Stimulated activated naive CD8-positive, alpha-beta T cell treated with anti-CD3 and anti-CD28 coated beads, Interleukin-15, Interleukin-2, amounts not matched to agents 100 ng/mL and 50 ng/mL, for 24 hours (primary cell): Measurements from ENCODE around the gene MMEL1.
"Not testable (repeated sequence)": the region's sequence is repeated elsewhere in the genome, so short reads cannot be mapped to it uniquely, and the experiment has no call there.

Experiments used
- H3K27ac Mint-ChIP-seq: one replicate; pipeline ENCODE4 v1.8.0; 2021; ENCODE audit warnings: mild to moderate bottlenecking, mixed read lengths
- H3K27me3 Mint-ChIP-seq: one replicate; pipeline ENCODE4 v1.8.0; 2021; ENCODE audit warnings: mixed read lengths
- H3K36me3 Mint-ChIP-seq: one replicate; pipeline ENCODE4 v1.8.0; 2021; ENCODE audit warnings: low read depth, mixed read lengths
- H3K4me1 Mint-ChIP-seq: one replicate; pipeline ENCODE4 v1.8.0; 2021; ENCODE audit warnings: low read depth, mixed read lengths
- H3K4me3 Mint-ChIP-seq: one replicate; pipeline ENCODE4 v1.8.0; 2021; ENCODE audit warnings: mild to moderate bottlenecking, mixed read lengths
- H3K9me3 Mint-ChIP-seq: one replicate; pipeline ENCODE4 v1.8.0; 2021; ENCODE audit warnings: mixed read lengths

The MMEL1 gene

GRCh38 chr1:2585318-2586092 is 47.3 kb downstream of the MMEL1 start:
- H3K4me1 Mint-ChIP-seq, result peaks cover 50% of the 10 kb centered on the region
- no peaks in the 10 kb centered on the region for H3K27me3 Mint-ChIP-seq

GRCh38 chr1:2584686-2585317 is 48.0 kb downstream of the MMEL1 start:
- H3K4me3 Mint-ChIP-seq, result peak overlapping the region; percentile 87
- no peaks in the 10 kb centered on the region for H3K27me3 Mint-ChIP-seq
- H3K36me3 Mint-ChIP-seq, result no peaks in the 10 kb centered on the region
- peak overlapping the region; percentile 83 for H3K27ac Mint-ChIP-seq
- H3K4me1 Mint-ChIP-seq, result peaks cover 54% of the 10 kb centered on the region
- no peaks in the 10 kb centered on the region for H3K9me3 Mint-ChIP-seq

More at GRCh38 chr1:2585318-2586092, 47.3 kb downstream of the MMEL1 start:
- Mint-ChIP-seq H3K4me3 (peak overlapping the region; percentile 87), H3K36me3 (no peaks in the 10 kb centered on the region), H3K27ac (peak overlapping the region; percentile 85), H3K9me3 (no peaks in the 10 kb centered on the region)

GRCh38 chr1:2583871-2584351 is 48.9 kb downstream of the MMEL1 start:
- H3K4me1 Mint-ChIP-seq, result peaks cover 63% of the 10 kb centered on the region
- H3K9me3 Mint-ChIP-seq, result no peaks in the 10 kb centered on the region
- no peaks in the 10 kb centered on the region for H3K36me3 Mint-ChIP-seq
- peak overlapping the region; percentile 87 for H3K4me3 Mint-ChIP-seq
- peak overlapping the region; percentile 83 for H3K27ac Mint-ChIP-seq
- H3K27me3 Mint-ChIP-seq, result no peaks in the 10 kb centered on the region

- H3K9me3 Mint-ChIP-seq, result no peaks in the 10 kb centered on the region
- no peaks in the 10 kb centered on the region for H3K27me3 Mint-ChIP-seq
- H3K4me1 Mint-ChIP-seq, result peaks cover 69% of the 10 kb centered on the region
- no peaks in the 10 kb centered on the region for H3K36me3 Mint-ChIP-seq
- H3K27ac Mint-ChIP-seq, result peak overlapping the region; percentile 83
- H3K4me3 Mint-ChIP-seq, result peak overlapping the region; percentile 87
Observed at GRCh38 chr1:2583331-2583791, 49.5 kb downstream of the MMEL1 start.

DNA sequence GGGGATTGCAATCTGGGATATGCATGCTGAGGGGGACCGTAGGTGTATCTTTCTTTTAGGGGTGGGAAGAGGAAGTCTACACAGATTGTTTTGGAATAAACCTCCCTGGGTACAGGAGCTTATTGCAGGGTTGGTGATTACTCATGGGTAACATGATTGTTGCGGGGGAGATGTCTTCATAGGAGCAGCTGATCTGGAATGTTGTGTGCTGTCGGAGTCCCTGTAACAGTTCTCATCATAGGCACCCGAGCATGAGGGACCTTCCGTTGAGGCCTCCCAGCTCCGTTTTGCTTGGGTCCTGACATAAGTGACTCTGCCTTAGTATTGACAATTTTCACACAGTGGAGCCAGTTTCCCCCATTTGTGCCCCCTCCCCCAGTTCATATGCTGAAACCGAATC is 50.4 kb downstream of the MMEL1 start:
- no peak overlapping the region for H3K4me3 Mint-ChIP-seq
- peak overlapping the region; percentile 86 for H3K27ac Mint-ChIP-seq
- no peaks in the 10 kb centered on the region for H3K36me3 Mint-ChIP-seq
- no peaks in the 10 kb centered on the region for H3K27me3 Mint-ChIP-seq
- H3K9me3 Mint-ChIP-seq, result no peaks in the 10 kb centered on the region
- peaks cover 79% of the 10 kb centered on the region for H3K4me1 Mint-ChIP-seq

DNA sequence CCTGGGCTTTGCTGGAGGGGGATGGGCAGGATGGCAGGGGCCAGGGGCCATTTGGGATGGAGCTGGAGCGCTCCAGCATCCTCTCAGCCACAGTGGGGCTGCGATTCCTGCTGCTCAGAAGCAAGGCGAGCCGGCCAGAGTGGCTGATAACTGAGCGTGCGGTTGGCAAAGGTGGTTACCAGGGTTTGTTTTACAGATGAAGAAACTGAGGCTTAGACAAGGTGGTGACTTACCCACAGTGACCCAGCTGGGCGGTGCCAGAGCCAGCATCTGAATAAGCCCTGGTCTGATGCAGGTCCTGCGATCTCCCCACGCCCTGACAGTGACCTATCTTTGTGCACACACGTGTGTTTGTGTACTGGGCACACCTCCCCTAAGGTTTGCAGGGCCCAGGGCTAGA is 52.1 kb downstream of the MMEL1 start:
- H3K4me3 Mint-ChIP-seq, result peak overlapping the region; percentile 41

DNA sequence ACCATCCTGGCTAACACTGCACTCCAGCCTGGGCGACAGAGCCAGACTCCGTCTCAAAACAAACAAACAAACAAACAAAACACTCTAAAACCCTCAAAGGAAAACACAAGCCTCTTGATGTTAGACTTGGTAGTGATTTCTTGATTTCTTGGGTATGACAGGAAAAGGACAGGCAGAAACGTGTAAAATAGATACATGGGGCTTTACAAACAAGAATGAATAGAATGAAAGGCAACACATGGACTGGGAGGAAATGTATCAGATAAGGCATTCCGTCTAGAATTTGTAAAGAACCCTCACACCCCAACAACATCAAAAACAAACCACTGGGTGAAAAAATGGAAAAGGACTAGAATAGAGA is 54.1 kb downstream of the MMEL1 start:
- Mint-ChIP-seq H3K4me3 (peak overlapping the region; percentile 24), H3K27me3 (no peaks in the 10 kb centered on the region), H3K9me3 (no peaks in the 10 kb centered on the region), H3K36me3 (no peaks in the 10 kb centered on the region), H3K4me1 (peaks cover 83% of the 10 kb centered on the region), H3K27ac (peak overlapping the region; percentile 95)

More for the DNA sequence above, 52.1 kb downstream of the MMEL1 start:
- no peaks in the 10 kb centered on the region for H3K9me3 Mint-ChIP-seq
- no peaks in the 10 kb centered on the region for H3K27me3 Mint-ChIP-seq
- no peaks in the 10 kb centered on the region for H3K36me3 Mint-ChIP-seq
- peaks cover 91% of the 10 kb centered on the region for H3K4me1 Mint-ChIP-seq
- H3K27ac Mint-ChIP-seq, result peak overlapping the region; percentile 86

DNA sequence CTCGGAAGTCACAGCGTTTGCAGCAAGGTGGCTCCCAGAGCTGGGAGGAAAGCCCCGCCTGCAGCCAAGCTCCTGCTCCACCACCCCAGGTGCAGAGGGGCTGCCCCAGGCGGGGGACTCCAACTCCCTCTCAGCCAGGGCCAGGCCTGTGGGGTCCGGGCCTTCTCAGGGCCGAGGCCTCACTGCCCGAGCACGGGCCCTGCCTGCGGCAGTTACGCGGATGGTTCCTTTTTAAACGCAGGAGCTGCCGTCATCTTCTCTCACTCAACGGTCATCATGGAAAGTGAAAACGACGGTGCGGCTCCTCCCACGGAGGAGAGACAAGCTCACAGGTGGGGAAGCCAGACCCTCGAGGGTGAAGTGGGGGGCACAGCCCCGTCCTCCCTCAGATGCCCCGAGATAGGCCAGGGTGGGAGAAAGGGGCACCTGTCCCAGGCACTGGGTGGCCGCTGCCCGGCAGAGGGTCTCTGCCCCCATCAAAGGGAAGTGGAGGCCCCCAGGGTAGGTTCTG is 55.2 kb downstream of the MMEL1 start:
- H3K4me1 Mint-ChIP-seq, result peaks cover 75% of the 10 kb centered on the region
- peak overlapping the region; percentile 53 for H3K4me3 Mint-ChIP-seq
- H3K27ac Mint-ChIP-seq, result peak overlapping the region; percentile 95
- not testable (repeated sequence) for H3K36me3 Mint-ChIP-seq, H3K27me3 Mint-ChIP-seq, H3K9me3 Mint-ChIP-seq

DNA sequence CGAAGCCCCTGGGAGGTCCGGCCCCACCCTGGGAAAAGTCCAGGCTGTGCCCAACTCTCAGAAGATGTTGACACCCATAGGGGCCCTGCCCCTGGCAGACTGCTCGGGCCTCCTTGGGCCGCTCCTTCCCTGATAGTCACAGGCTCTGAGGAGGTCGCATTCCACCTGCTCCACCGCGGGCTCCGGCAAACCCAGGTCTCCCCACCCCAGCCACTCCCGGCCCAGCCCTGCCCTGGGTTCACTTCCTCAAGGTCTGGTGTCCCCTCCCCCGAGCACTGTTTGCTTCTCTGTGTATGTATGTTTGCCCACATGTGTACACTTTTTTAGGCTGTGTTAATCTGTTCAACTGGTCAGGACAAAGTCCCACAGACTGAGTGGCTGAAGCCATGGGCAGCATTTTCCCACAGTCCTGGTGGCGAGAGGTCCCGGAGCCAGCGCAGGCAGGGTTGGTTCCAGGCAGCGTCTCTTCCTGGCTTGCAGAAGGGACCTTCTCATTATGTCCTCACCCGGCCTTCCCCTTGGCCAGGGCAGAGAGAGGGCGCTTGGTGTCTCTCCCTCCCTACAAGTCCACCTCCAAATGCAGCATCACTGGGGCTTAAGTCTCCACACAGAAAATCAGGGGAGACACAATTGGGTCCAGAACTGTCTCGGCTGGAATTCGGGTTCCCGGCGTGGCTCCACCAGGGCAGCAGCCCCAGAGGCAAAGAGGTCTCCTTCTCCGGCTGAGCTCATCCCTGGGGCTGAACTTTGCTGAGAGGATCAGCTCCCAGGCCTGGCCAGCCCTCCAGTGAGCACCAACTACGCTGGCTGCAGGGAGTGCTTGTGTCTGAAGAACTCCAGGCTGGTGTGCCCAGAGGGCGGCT is 56.8 kb downstream of the MMEL1 start:
- H3K9me3 Mint-ChIP-seq, result peaks cover 5% of the 10 kb centered on the region
- peaks cover 59% of the 10 kb centered on the region for H3K4me1 Mint-ChIP-seq
- no peaks in the 10 kb centered on the region for H3K27me3 Mint-ChIP-seq
- no peak overlapping the region for H3K4me3 Mint-ChIP-seq
- peaks cover 2% of the 10 kb centered on the region for H3K36me3 Mint-ChIP-seq
- peak overlapping the region; percentile 57 for H3K27ac Mint-ChIP-seq

GRCh38 chr1:2574350-2574749 is 58.5 kb downstream of the MMEL1 start:
- H3K4me1 Mint-ChIP-seq, result peaks cover 45% of the 10 kb centered on the region
- peaks cover 4% of the 10 kb centered on the region for H3K36me3 Mint-ChIP-seq
- peaks cover 5% of the 10 kb centered on the region for H3K9me3 Mint-ChIP-seq
- H3K4me3 Mint-ChIP-seq, result no peak overlapping the region
- H3K27me3 Mint-ChIP-seq, result no peaks in the 10 kb centered on the region
- no peak overlapping the region for H3K27ac Mint-ChIP-seq

DNA sequence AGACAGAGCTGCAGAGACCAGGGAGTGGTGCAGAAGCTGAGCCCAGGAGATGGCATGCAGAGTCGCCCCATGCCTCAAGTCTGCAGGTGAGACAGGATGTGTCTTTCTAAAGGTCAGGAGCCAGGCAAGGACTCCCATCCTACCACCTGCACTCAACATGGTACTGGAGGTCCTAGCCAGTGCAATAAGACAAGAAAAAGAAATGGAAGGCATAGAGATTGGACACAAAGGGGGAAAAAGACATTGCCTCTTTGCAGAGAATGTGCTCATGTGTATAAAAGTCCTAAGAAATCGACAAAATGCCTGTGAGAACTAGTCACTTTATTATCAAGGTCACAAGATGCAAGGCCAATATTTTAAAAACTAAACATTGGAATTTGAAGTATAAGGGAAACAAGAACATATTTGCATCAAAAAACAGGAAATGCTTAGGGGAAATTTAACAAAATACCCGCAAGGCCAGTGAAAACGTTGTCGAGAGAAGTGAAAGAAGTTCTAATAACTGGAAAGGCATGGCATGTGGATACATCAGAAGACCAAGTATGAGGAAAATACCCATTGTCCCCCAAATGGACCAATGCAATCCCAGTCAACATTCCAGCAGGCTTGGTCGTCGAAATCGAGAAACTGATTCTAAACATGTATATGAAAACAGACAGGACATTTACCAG is 59.4 kb downstream of the MMEL1 start:
- Mint-ChIP-seq H3K9me3 (peaks cover 5% of the 10 kb centered on the region), H3K27me3 (no peaks in the 10 kb centered on the region), H3K36me3 (peaks cover 4% of the 10 kb centered on the region), H3K4me1 (peaks cover 35% of the 10 kb centered on the region), H3K27ac (no peak overlapping the region), H3K4me3 (no peak overlapping the region)

DNA sequence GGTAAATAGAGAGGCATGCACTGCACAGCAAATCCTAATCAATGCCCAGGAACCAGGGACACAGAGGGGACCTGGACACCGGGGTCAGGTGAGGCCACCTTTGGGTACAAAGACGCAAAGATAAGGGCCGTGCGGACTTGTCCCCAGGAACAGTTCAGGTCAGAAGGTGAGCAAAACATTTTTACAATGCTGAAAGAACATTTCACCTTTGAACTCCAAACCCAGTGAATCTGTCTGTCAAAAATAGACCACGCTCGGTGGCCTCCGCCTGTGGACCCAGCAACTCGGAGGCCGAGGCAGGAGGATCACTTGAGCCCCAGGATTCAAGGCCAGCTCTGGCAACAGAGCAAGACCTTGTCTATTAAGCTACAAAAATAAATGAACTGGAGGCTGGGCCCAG is 61.5 kb downstream of the MMEL1 start:
- Mint-ChIP-seq H3K27ac (no peak overlapping the region), H3K36me3 (peaks cover 4% of the 10 kb centered on the region), H3K4me3 (no peak overlapping the region), H3K27me3 (no peaks in the 10 kb centered on the region), H3K4me1 (peaks cover 18% of the 10 kb centered on the region), H3K9me3 (peaks cover 5% of the 10 kb centered on the region)

DNA sequence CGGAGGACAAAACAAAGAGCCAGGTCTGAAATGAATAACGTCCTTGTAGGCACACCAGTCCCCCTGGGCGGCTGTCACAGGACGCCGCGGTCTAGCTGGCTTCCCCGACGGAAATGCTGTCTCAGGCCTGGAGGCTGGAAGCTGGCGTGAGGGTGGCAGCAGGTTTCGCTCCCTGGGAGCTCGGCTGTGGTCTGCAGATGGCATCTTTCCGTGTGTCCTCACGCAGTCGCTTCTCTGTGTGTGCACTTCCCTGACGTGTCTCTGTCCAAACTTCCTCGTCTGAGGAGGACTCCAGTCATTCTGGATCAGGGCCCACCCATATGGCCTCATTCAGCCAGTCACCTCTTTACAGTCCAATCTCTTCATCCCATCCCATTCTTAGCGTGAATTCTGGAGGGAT is 62.5 kb downstream of the MMEL1 start:
- Mint-ChIP-seq H3K36me3 (peaks cover 4% of the 10 kb centered on the region), H3K4me3 (no peak overlapping the region), H3K27me3 (no peaks in the 10 kb centered on the region), H3K9me3 (peaks cover 5% of the 10 kb centered on the region), H3K4me1 (peaks cover 12% of the 10 kb centered on the region), H3K27ac (no peak overlapping the region)

GRCh38 chr1:2569703-2570102 is 63.1 kb downstream of the MMEL1 start:
- H3K27me3 Mint-ChIP-seq, H3K27ac Mint-ChIP-seq, H3K36me3 Mint-ChIP-seq, H3K4me1 Mint-ChIP-seq, H3K9me3 Mint-ChIP-seq, H3K4me3 Mint-ChIP-seq: not testable (repeated sequence)
